Thoracic aorta (tissue), 2 donors: ENCODE measurements around the gene PPP6R2. TPM values are rescaled to one million over a fixed set of nuclear protein-coding genes. Genes with fewer than 3 reads are reported as not detected.
A peak's percentile ranks its signal among the peaks of the same experiment; 100 is the strongest.

ENCODE experiments used
- ATAC-seq: fragments of 150-250 bp; one replicate; pipeline ENCODE4 v1.8.0; 2017; ENCODE audit warnings: low read depth; ENCODE audit not compliant: insufficient number of reproducible peaks, low FRiP score
- DNase-seq: peaks from one replicate; pipeline ENCODE4 v3.0.0-alpha.2; 2020; ENCODE audit warnings: low spot score
- H3K27ac ChIP-seq, 2 donors: fragments of 200-600 bp; sonication (generic); 1 replicate in 1 of 2; 2 replicates in 1 of 2; pipeline ENCODE4 v1.5.1; 2016; ENCODE audit warnings: mild to moderate bottlenecking in 2 of 2, moderate library complexity in 2 of 2
- H3K27me3 ChIP-seq: fragments of 200-600 bp; sonication (generic); replicated peaks from 2 replicates; pipeline ENCODE4 v1.6.0; 2016; ENCODE audit warnings: mild to moderate bottlenecking; ENCODE audit not compliant: insufficient read depth
- H3K36me3 ChIP-seq: fragments of 200-600 bp; sonication (generic); one replicate; pipeline ENCODE4 v1.5.1; 2016
- H3K4me1 ChIP-seq, 2 donors: fragments of 200-600 bp; sonication (generic); 1 replicate in 1 of 2; 2 replicates in 1 of 2; pipeline versions ENCODE4 v1.5.1 to v1.6.0; 2016; ENCODE audit warnings: low read depth in 2 of 2, mild to moderate bottlenecking in 1 of 2; ENCODE audit not compliant: control insufficient read depth in 1 of 2
- H3K4me3 ChIP-seq: fragments of 200-600 bp; sonication (generic); 2 replicates; pipeline ENCODE4 v1.5.1; 2016; ENCODE audit warnings: mild to moderate bottlenecking
- H3K9me3 ChIP-seq: fragments of 200-600 bp; sonication (generic); 2 replicates; pipeline ENCODE4 v1.5.1; 2016
- CTCF ChIP-seq: fragments of 200-600 bp; sonication (generic); IDR thresholded peaks from one replicate; pipeline ENCODE4 v1.5.1; 2019; ENCODE audit warnings: antibody characterized with exemption
- total RNA-seq, 2 donors: library from RNA; depleted of rRNA; stranded (reverse); fragments of >200 nt; gene quantifications; one replicate each; pipeline versions ENCODE4 v1.1.0 to v1.2.3, GENCODE V29; 2016

PPP6R2 gene
- total RNA-seq, 2 donors from 2014 or later, result 61.2 to 73.6 TPM

DNA sequence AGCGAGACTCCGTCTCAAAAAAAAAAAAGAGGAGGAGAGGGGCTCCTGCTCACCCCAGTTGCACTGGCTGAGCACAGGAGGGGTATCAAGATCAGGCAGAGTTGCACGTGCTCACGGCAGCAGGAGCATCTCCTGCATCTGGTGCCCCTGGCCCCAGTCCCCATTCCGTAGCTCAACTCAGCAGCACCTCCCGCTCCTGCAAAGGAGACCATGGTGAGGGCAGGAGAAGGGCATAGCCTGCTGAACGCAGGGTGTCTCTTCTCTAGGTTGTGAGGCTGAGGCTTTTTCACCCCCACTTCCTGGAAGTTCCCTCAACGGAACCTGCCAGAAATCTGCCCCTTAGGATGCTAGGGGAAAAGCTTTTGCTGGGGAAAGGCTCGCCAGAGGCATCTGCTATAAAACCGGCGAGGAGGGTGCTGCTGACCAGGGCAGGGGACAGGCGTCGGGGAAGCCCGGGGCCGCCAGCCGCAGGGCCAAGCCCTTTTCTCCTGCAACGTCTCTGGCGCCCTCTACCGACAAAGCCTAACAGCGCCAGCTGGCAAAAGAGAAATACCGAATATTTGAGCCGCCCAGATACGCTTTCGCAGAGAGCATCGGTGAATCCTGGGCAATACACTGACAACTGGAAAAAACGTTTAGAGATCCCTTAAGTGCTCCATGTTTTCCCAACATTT lies 1.0 kb upstream of the PPP6R2 start:
- peak overlapping the region; percentile 91 for H3K4me3 ChIP-seq
- H3K27me3 ChIP-seq, result no peaks in the 10 kb centered on the region
- peak overlapping the region; percentile 3 to 22 for H3K27ac ChIP-seq
- peak; percentile 94 for TF ChIP-seq CTCF
- ATAC-seq (peak; percentile 67), DNase-seq (peak; percentile 72)
- no peaks in the 10 kb centered on the region for H3K9me3 ChIP-seq
- no peaks in the 10 kb centered on the region for H3K36me3 ChIP-seq
- peaks cover 3 to 16% of the 10 kb centered on the region in 2 donors for H3K4me1 ChIP-seq

DNA sequence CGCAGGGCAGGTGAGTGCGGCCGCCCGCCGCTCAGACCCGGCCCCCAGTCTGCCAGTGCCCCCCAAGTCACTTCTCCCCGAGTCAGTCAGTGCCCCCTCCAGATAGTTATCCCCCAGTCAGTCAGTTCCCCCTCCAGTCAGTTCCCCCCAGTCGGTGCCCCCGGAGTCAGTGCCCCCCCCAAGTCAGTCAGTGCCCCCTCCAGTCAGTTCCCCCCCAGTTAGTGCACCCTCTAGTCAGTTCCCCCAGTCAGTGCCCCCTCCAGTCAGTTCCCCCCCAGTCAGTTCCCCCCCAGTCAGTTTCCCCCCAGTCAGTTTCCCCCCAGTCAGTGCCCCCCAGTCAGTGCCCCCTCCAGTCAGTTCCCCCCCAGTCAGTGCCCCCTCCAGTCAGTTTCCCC lies 411 bp downstream of the PPP6R2 start:
- H3K27ac ChIP-seq, result peak overlapping the region; percentile 52 to 53
- DNase-seq, result no peak
- no peaks in the 10 kb centered on the region for H3K9me3 ChIP-seq
- no peaks in the 10 kb centered on the region for H3K36me3 ChIP-seq
- no peak for ATAC-seq
- no peaks in the 10 kb centered on the region for H3K27me3 ChIP-seq
- TF ChIP-seq CTCF, result no peak
- H3K4me3 ChIP-seq, result peak overlapping the region; percentile 91
- peaks cover 3 to 16% of the 10 kb centered on the region in 2 donors for H3K4me1 ChIP-seq

- peaks cover 3 to 16% of the 10 kb centered on the region in 2 donors for H3K4me1 ChIP-seq
- no peaks in the 10 kb centered on the region for H3K27me3 ChIP-seq
- no peak for TF ChIP-seq CTCF
- ATAC-seq, result no peak
- no peaks in the 10 kb centered on the region for H3K36me3 ChIP-seq
- no peaks in the 10 kb centered on the region for H3K9me3 ChIP-seq
- H3K4me3 ChIP-seq, result no peak overlapping the region
- H3K27ac ChIP-seq, result no peak overlapping the region
- DNase-seq, result no peak
Observed at GRCh38 chr22:50346470-50346869, 3.3 kb downstream of the PPP6R2 start.

GRCh38 chr22:50347157-50347556 lies 4.0 kb downstream of the PPP6R2 start:
- Histone ChIP-seq H3K9me3 (no peaks in the 10 kb centered on the region), H3K4me1 (peaks cover 3 to 13% of the 10 kb centered on the region in 2 donors), H3K4me3 (no peak overlapping the region), H3K27me3 (no peaks in the 10 kb centered on the region), H3K36me3 (no peaks in the 10 kb centered on the region), H3K27ac (no peak overlapping the region)
- TF ChIP-seq CTCF, result no peak
- no peak for ATAC-seq
- no peak for DNase-seq

DNA sequence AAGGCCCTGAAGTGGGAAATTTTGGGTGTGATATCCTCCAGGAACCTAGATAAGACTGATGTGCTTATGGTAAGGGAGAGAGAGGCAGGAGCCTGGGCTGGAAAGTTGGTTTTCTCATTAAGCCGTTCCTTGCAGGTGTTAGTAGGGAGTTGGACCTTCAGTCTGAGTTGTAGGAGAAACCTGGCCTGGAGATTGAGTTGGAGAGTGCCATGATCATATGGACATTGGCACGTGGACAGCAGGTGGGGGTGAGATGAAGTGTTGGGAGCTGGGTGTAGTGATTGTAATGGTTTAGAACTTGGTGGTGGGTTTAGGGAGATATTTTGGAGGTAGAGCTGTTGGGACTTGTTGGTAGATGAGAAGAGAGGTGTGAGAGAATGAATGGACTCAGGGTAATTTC lies 4.9 kb downstream of the PPP6R2 start:
- no peak for DNase-seq
- ATAC-seq, result no peak
- H3K36me3 ChIP-seq, result no peaks in the 10 kb centered on the region
- H3K27me3 ChIP-seq, result no peaks in the 10 kb centered on the region
- no peak for TF ChIP-seq CTCF
- H3K4me3 ChIP-seq, result no peak overlapping the region
- no peak overlapping the region for H3K27ac ChIP-seq
- H3K9me3 ChIP-seq, result no peaks in the 10 kb centered on the region
- H3K4me1 ChIP-seq, result peaks cover 0 to 8% of the 10 kb centered on the region in 2 donors
